NCI-H1092 treated with DMSO at 0.1 percent for 48 hours (cell line): ENCODE data around the gene TSC2.
"Not testable (repeated sequence)": the region's sequence is repeated elsewhere in the genome, so short reads cannot be mapped to it uniquely, and the experiment has no call there.

ENCODE experiments used
- DNase-seq: peaks from one replicate; lab custom pipeline; 2025; lab: John Stamatoyannopoulos, UW

Gene TSC2

GRCh38 chr16:2106211-2106610 lies 58.4 kb downstream of the TSC2 start:
- not testable (repeated sequence) for DNase-seq

DNA sequence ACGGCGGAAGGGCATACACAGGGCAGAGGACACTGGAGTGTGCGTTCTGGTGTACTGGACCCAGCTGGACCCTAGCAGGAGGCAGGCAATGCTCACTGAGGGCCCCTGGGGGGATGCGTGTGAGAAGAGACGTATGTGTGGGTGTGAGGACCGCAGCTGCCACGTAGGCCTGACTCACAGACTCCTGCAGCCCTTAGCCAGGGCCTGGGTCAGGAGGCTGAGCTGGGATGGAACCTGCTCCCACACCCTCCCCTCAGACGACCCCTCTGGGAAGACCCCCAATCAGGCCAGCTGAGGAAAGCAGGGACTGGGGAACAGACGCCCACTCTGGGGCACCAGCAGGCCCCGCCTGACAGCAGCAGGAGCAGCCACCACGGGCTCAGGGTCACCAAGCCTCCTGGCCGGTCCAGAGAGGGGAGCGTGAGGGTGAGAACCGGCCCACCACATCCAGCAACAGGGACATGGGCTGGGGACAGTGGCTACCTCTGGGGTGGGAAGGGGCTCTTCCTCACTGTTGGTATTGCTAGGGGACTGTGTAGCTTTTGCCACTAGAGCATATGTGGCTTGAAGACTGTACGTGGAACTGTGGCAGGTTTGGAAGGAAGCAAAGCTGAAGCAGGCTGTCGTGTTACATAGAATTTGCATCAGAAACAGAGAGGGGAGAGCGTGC lies 59.5 kb downstream of the TSC2 start:
- DNase-seq, result not testable (repeated sequence)

GRCh38 chr16:2107791-2108125 lies 60.0 kb downstream of the TSC2 start:
- not testable (repeated sequence) for DNase-seq

- not testable (repeated sequence) for DNase-seq
Observed at GRCh38 chr16:2108446-2109270, 60.9 kb downstream of the TSC2 start.

DNA sequence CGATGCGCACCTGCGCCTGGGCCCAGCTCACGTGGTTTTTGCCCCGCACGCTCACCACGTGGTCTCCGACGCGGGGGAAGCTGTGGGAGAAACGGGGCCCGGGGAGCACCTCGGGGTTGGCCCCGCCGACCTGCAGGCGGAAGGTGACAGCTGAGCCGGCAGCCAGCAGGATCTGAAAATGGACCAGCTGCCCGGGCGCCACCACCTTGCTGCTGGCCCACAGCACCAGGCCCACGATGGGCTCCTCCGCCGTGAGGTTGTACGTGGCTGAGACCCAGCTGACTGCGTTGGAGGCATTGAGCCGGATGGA lies 61.4 kb downstream of the TSC2 start:
- not testable (repeated sequence) for DNase-seq

GRCh38 chr16:2109872-2110271 lies 62.1 kb downstream of the TSC2 start:
- DNase-seq, result not testable (repeated sequence)

GRCh38 chr16:2110332-2111008 lies 62.7 kb downstream of the TSC2 start:
- not testable (repeated sequence) for DNase-seq

DNA sequence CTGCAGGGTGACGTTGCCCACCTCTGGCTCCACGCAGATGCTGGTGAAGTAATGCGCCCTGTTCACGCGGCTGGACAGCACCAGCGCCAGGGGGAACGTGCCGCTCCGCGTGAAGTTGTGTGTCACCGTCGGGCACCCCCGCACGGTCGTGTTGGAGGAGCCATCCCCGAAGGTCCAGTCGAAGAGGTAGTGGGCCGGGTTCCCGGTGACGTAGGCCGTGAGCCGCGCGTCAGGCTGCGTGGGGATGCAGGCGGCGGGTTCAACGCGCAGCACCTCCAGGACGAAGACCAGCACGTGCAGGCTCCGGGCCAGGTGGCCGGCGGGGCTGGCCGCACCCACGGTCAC lies 63.2 kb downstream of the TSC2 start:
- not testable (repeated sequence) for DNase-seq

DNA sequence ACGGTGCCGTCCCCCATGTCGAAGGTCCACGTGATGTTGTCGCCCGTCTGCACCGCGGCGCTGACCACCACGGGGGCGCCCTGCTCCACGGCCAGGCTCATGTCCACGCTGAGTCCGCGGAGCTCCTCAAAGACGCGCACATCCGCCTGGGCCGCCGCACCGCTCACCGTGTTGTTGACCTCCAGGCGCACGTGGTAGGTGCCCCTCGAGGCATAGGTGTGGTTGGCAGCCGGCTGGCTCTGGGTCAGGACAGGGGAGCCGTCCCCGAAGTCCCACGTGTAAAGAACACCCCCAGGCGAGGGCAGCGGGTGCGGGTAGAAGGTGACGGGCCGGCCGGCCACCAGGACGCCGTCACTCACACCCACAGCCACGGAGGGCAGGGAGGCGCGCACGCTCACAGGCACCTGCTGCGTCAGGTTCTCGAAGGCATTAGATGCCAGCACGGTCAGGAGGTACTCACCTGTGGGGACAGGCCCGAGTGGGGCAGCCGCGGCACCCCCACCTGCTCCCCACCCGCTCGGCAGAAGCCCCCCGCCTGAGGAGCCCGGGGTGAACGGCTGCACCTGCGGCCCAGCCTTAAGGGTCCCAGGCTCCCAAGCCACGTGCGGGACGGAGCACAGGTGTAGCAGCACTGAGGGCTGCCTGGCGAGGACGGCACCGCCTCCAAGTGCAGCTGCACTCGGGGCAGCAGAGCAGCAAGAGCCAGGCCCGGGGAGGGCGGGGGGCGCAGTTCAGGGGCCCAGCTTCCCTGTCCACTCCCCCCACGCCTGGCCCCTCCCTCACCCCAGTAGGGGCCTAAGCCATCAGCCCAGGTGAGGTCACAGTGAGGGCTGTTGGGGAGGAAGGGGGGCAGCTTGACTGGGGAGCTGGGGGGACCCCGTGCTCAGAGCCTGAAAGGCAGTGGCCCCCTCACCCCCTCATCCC lies 63.9 kb downstream of the TSC2 start:
- not testable (repeated sequence) for DNase-seq

DNA sequence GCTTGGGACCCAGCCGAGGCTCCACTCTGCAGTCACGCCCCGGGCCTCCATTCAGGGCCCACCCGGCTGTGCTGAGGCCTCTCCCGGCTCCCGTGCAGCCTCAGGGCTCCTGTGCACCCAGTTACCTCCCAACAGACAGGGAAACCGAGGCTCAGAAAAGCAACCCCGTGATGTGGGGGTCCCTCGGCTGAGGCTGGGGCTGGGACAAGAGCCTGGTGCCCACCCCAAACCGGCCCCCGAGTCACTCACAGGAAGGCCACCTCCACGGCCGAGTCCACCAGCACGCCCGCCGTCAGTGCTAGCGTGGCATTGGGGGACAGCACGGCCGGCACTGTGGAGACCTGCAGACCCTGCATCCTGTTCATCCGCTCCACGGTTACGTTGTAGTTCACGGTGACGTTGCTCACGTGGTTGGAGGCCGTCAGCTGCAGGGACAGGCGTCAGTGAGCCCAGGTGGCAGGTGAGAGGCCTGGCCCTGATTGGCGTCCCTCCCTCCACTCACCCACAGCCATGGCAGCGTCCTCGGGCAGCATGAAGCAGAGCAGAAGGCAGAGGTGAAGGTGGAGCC lies 64.8 kb downstream of the TSC2 start:
- not testable (repeated sequence) for DNase-seq

DNA sequence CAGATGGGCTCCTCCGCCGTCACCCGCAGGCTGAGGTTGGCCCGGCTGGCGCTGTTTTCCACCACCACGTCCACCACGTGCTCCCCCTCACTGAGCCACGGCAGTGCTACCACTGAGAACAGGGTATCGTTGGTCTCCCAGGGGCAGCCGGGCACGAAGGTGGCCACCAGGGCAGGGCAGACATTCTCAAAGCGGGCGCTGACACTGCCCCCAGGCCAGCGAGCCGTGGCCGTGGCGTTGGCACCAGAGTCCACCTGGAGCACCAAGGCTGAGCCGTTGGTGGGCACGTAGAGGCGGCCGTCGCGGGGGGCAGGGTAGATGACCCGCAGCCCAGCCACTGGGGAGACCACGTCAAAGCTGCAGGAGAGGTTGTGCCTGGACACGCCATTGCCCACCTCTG lies 66.4 kb downstream of the TSC2 start:
- not testable (repeated sequence) for DNase-seq

GRCh38 chr16:2114885-2115590 lies 67.3 kb downstream of the TSC2 start:
- not testable (repeated sequence) for DNase-seq

DNA sequence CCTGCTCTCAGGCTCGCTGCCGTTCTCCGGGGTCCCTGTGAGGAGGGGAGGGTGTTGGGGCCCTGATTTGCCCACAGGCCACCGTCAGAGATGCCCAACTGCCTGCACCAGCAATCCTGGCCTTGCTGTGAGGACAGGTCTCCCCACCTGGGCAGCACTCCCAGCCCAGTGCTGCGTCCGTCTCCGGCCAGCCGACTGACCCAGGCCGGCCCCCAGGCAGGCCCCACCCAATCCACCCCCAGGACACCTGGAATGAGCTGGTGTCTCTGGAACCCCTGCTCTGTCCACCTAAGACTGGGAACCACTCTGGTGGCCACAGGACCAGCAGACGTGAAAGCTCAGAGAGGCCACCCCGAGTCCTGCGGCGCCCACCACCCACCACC lies 67.8 kb downstream of the TSC2 start:
- no peak for DNase-seq

GRCh38 chr16:2116428-2116827 lies 68.6 kb downstream of the TSC2 start:
- not testable (repeated sequence) for DNase-seq

- not testable (repeated sequence) for DNase-seq
Observed at GRCh38 chr16:2117341-2117740, 69.6 kb downstream of the TSC2 start.

- DNase-seq, result not testable (repeated sequence)
Observed at GRCh38 chr16:2117960-2118722, 70.4 kb downstream of the TSC2 start.

DNA sequence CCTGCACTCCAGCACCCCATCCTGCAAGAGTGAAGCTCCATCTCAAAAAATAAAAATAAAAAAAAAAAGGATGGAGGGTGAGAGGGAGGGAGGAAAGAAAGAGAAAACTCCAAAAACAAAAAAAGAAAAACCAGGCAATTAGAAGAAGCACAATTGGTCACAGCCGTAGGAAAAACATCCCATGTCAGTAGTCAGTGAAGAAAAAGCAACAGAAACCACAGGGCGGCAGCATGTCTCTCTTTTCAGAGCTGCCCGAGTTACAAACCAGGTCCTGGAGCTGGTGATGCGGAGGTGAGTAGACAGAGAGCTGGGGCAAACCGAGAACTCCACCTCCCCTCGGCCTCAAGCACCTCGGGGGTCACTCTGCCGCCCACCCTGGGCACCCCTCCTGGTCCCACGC lies 73.5 kb downstream of the TSC2 start:
- DNase-seq, result peak; percentile 7

- DNase-seq, result no peak
Observed at GRCh38 chr16:2121853-2122252, 74.1 kb downstream of the TSC2 start.

- no peak for DNase-seq
Observed at GRCh38 chr16:2122429-2122828, 74.6 kb downstream of the TSC2 start.

DNA sequence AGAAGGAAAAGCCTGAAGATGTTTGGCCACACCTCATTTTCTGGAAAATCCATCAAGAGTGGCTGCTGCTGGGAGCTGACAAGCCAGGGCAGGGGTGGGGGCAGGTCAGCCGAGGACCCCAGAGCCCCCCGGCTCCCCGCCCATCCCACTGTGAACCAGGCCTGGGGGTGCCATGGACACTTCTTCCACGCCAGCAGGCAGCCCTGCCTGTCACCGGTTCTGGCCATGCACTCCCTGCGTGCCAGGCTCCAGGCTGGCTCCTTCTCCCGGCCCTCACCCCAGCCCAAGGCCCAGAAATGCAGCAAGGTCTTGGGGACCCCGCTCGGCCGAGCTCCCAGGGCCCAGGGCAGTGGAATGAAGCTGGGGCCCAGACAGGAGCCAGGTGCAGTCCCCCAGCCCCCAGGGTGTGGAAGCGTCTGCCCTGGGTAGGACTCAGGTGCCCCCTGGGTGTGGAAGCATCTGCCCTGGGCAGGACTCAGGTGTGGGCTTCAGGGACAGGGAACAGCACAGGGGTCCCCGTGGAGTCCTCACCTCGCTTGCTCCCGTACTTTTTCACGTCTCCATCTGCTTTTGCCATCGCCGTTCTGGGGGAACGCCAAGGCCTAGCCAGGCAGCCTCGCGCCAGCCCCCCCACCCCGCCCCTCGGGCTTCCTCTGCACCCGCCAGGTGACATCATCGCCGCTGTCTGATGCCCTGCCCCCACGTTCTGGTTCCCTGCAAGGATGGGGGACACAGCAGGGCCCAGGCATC lies 75.3 kb downstream of the TSC2 start:
- DNase-seq, result not testable (repeated sequence)
